ENCODE measurements around the gene ARHGAP45.
A peak's percentile ranks its signal among the peaks of the same experiment; 100 is the strongest.

Gene ARHGAP45

DNA sequence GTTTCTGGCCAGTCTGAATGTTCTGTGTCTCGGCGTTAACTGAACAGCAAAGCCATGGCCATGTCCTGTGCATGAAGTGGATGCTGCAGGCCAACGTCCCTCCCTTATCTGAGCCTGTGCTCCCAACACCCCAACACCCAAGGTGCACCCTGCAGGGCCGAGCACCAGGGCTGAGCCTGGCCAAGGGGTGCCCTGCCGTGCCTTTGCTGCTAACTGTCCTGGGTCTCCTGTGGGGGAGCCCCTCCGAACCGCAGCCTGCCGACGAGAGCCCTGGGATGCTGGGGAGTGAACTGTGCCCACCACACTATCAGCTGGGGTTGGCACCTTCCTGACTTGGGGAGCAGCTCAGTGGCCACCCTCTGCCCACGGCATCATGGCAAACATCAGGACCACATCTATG is 54.4 kb downstream of the ARHGAP45 start:
- TF ChIP-seq, protein P1, sequence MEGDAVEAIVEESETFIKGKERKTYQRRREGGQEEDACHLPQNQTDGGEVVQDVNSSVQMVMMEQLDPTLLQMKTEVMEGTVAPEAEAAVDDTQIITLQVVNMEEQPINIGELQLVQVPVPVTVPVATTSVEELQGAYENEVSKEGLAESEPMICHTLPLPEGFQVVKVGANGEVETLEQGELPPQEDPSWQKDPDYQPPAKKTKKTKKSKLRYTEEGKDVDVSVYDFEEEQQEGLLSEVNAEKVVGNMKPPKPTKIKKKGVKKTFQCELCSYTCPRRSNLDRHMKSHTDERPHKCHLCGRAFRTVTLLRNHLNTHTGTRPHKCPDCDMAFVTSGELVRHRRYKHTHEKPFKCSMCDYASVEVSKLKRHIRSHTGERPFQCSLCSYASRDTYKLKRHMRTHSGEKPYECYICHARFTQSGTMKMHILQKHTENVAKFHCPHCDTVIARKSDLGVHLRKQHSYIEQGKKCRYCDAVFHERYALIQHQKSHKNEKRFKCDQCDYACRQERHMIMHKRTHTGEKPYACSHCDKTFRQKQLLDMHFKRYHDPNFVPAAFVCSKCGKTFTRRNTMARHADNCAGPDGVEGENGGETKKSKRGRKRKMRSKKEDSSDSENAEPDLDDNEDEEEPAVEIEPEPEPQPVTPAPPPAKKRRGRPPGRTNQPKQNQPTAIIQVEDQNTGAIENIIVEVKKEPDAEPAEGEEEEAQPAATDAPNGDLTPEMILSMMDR (IDR thresholded peaks at IDR 0.05; ENCODE audit: insufficient read depth, low read depth, low read length, missing control alignments), result no peak
- no peak for DNase-seq (ENCODE audit: low read depth)
- no peak overlapping the region for H3K4me3 ChIP-seq (ENCODE audit: low read length)

DNA sequence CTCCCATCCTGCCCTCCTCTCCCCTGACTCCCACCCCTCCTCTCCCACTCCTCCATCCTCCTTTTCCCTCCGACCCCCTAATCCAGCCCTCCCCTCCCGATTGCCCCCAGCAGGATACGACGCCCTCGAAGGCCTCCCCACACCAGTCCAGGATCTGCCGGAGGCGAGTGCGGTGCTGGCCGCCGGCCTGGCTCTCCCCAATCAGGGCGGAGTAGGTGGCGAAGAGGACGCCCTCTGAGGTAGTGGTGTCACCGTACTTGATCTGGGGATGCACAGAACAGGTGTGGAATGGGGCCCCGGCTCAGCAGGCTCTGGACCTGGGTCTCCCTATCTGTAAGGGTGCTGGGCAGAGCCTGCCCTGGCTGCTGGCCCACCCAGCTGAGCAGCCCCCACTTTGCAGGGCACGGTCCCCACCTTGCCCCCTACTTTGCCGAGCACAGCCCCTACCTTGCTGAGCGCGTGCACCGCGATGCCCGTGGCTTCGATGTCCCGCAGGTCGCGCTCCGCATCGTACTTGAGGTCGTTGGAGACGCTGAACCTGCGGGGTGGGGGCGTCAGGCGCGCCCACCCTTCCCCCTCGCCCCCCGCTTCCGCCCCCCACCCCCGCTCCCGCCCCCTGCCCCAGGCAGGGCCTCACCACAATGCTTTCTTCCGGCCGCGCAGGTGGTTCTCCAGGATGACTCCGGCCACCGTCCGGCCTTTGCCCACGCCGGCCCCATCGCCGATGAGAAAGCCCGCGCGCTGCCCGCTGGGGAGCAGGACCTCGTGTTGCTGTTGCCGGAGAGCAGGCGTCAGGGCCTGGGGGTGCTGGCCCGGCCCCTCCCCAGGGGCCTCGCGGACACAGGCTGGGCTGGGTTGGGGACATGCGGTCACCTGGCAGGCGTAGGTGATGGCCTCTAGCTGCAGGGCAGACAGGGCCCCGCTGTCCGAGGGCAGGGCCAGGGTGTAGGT is 55.3 kb downstream of the ARHGAP45 start:
- no peak overlapping the region for H3K4me3 ChIP-seq (ENCODE audit: low read length)
- TF ChIP-seq, protein P1 (IDR thresholded peaks at IDR 0.05; ENCODE audit: insufficient read depth, low read depth, low read length, missing control alignments), result no peak
- DNase-seq (ENCODE audit: low read depth), result no peak

DNA sequence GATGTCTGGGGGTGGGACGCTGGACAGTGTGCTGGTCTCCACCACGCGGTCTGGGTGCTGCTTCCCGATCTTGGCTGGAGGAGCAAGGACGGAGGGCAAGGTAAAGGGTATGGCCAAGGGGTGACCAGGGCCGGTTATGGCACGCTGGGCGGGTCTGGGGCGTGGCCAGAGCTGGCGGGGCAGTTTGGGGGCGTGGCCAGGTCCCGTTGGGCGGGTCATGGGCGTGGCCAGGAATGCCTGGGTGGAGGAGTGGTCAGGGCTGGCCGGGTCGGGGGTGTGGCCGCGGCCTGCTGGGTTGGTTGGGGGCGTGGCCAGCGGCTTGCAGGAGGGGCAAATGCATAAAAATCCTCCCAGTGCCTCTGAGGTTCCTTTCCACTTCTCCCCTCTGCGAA is 56.0 kb downstream of the ARHGAP45 start:
- peak; percentile 88 for DNase-seq (ENCODE audit: low read depth)
- TF ChIP-seq, protein P1 (IDR thresholded peaks at IDR 0.05; ENCODE audit: insufficient read depth, low read depth, low read length, missing control alignments), result no peak
- no peak overlapping the region for H3K4me3 ChIP-seq (ENCODE audit: low read length)

DNA sequence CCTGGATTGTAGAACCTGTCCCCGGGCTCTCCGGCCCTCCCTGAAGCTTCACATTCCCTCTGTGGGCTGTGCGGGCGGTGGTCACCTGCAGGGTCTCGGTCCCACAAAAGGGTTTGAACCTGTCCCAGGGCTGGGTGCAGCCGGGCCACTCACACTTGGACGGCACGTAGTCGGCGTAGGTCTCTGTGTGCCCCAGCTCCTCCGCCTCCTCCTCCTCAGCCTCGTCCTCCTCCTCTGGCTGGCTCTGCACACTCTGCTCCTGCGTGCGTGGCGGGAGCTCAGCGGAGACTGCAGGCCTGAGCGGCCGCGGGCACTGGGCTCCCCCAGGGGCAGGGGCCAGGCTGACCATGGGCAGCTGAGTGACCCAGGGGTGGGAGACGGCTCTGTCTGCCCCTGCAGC is 56.4 kb downstream of the ARHGAP45 start:
- DNase-seq (ENCODE audit: low read depth), result no peak
- H3K4me3 ChIP-seq (ENCODE audit: low read length), result no peak overlapping the region
- TF ChIP-seq, protein P1 (IDR thresholded peaks at IDR 0.05; ENCODE audit: insufficient read depth, low read depth, low read length, missing control alignments), result no peak

DNA sequence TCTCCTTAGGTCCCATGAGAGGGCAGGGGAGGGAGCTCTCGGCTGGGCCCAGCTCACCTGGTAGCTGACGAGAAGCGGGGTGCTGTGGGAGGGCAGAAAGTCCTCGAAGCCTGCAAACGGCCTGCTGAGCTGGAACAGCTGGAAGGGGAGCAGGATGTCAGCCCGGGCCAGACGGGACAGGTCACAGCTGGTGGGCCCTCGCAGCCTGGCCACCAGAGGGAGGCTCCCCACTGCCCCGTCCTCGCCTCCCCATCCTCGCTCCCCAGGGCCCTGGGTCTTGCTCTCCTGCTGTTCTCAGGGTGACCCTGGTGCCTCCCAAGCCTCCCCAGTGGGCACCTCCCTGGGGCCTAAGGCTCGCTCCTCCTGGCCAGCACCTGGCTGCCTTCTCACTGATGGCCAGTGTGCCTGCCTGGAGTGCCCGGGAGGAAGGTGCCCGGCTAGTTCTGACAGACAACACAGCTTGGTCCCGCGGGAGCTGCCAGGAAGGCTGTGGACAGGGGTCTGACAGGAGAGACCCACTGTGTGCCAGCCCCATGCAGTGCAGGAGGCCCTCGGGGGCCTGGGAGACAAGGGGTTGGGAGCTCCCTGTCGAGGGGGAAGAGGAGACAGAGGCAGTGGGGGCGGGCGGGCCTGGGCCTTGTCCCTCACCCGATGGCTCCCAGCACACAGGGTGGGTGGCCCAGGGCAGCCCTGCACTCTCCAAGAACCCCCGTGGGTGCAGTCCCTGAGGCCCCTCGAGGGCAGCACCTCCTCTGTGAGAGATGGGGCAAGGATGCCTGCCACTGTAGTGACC is 57.1 kb downstream of the ARHGAP45 start:
- no peak overlapping the region for H3K4me3 ChIP-seq (ENCODE audit: low read length)
- no peak for DNase-seq (ENCODE audit: low read depth)

DNA sequence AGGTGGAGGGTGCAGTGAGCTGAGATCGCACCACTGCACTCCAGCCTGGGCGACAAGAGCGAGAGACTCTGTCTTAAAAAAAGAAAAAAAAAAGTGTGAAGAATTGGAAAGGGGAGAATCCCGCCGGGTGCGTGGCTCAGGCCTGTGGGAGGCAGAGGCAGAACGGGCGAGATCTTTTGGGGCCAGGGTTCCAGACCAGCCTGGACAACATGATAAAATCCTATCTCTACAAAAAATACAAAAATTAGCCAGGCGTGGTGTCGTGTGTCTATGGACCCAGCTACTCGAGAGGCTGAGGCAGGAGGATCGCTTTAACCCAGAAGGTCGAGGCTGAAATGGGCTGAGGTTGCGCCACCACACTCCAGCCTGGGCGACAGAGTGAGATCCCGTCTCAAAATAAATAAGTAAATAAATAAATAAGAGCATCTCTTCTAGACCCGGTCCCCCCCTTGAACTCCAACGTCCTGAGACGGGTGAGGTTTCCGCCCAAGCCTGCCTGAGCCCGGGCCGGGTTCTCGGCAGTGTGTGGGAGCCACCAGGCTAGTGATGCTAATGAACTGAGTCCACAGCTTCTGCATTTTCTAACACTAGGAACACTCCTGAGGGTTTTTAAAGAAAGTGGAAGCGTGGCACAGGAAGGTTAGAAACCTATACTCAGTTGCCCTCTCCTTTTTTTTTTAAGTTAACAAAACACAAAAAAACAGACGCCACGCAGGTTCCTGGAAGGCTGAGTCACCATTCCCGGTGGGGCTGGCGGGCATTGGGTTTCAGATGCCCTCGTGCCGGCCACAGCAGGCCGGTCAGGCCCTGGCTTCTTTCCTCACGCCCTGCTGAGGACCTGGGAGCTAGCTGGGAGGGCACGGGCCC is 58.9 kb downstream of the ARHGAP45 start:
- H3K4me3 ChIP-seq (ENCODE audit: low read length), result no peak overlapping the region
- TF ChIP-seq, protein P1 (IDR thresholded peaks at IDR 0.05; ENCODE audit: insufficient read depth, low read depth, low read length, missing control alignments), result no peak
- DNase-seq (ENCODE audit: low read depth), result no peak

More for the DNA sequence above, 57.1 kb downstream of the ARHGAP45 start:
- TF ChIP-seq, protein P1 (IDR thresholded peaks at IDR 0.05; ENCODE audit: insufficient read depth, low read depth, low read length, missing control alignments), result no peak

Measured in epithelial cell of esophagus (primary cell).